ENCODE data around the gene AZGP1. TPM values are rescaled to one million over a fixed set of nuclear protein-coding genes. Genes with fewer than 3 reads are reported as not detected.

Gene AZGP1
- total and polyA plus RNA-seq, 2 of the 13 experiments (the other 11 are each of a cell fraction or from before 2014, with no cell fraction given) = 93.8 to 229 TPM

DNA sequence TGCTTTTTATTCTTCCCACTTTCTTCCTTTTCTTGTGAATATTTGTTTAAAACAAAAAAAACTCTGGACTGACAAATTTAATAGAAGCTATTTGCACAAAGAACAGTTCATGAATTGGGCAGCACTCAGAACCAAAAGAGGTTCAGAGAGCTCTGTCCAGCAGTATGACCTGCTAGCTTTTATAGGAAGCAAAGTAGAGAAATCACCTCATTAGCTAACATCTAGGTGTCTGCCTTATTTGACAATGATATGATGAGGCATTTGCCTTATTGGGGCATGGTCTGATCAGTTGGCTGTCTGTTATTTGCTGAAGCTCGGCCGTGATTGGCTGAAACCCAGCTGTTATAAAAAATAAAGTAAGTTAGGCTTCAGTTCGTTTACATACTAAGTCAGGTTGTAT lies 55.7 kb downstream of the AZGP1 start (continued):
- TF ChIP-seq, protein P1, sequence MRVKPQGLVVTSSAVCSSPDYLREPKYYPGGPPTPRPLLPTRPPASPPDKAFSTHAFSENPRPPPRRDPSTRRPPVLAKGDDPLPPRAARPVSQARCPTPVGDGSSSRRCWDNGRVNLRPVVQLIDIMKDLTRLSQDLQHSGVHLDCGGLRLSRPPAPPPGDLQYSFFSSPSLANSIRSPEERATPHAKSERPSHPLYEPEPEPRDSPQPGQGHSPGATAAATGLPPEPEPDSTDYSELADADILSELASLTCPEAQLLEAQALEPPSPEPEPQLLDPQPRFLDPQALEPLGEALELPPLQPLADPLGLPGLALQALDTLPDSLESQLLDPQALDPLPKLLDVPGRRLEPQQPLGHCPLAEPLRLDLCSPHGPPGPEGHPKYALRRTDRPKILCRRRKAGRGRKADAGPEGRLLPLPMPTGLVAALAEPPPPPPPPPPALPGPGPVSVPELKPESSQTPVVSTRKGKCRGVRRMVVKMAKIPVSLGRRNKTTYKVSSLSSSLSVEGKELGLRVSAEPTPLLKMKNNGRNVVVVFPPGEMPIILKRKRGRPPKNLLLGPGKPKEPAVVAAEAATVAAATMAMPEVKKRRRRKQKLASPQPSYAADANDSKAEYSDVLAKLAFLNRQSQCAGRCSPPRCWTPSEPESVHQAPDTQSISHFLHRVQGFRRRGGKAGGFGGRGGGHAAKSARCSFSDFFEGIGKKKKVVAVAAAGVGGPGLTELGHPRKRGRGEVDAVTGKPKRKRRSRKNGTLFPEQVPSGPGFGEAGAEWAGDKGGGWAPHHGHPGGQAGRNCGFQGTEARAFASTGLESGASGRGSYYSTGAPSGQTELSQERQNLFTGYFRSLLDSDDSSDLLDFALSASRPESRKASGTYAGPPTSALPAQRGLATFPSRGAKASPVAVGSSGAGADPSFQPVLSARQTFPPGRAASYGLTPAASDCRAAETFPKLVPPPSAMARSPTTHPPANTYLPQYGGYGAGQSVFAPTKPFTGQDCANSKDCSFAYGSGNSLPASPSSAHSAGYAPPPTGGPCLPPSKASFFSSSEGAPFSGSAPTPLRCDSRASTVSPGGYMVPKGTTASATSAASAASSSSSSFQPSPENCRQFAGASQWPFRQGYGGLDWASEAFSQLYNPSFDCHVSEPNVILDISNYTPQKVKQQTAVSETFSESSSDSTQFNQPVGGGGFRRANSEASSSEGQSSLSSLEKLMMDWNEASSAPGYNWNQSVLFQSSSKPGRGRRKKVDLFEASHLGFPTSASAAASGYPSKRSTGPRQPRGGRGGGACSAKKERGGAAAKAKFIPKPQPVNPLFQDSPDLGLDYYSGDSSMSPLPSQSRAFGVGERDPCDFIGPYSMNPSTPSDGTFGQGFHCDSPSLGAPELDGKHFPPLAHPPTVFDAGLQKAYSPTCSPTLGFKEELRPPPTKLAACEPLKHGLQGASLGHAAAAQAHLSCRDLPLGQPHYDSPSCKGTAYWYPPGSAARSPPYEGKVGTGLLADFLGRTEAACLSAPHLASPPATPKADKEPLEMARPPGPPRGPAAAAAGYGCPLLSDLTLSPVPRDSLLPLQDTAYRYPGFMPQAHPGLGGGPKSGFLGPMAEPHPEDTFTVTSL (CRISPR knock-in tag; IDR thresholded peaks at IDR 0.05; ENCODE audit: borderline replicate concordance) = 0 out of 2 replicates have a peak, but pooled peaks have one; percentile 18
- TF ChIP-seq SRF (IDR thresholded peaks at IDR 0.05; ENCODE audit: low read depth, low read length) (peak; percentile 75; the same call in 1 of the 2 replicates), ZNF549 (CRISPR knock-in tag; IDR thresholded peaks at IDR 0.05) (peak; percentile 97), PPARG (CRISPR knock-in tag; conservative IDR thresholded peaks at IDR 0.05) (no peak), SYNCRIP (IDR thresholded peaks at IDR 0.05; ENCODE audit: insufficient read depth, low read depth, low read length) (no peak), ZC3H4 (CRISPR knock-in tag; IDR thresholded peaks at IDR 0.05; ENCODE audit: borderline replicate concordance) (no peak)
- TF ChIP-seq, protein P2, sequence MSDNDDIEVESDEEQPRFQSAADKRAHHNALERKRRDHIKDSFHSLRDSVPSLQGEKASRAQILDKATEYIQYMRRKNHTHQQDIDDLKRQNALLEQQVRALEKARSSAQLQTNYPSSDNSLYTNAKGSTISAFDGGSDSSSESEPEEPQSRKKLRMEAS (IDR thresholded peaks at IDR 0.05) = no peak

DNA sequence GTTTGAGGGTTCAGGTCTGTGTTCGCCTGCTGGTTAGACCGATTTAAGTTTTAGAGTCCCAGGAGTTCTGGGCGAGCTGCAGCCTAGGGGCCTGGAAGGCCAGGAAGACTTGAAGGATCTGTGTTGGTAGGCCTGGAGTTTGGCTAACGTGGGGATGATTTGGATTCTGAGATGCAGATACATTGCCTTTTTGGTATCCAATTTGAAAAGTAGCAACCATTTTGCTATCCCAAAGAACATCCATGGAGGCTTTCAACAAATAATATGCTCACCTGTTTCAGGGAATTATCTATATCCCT lies 56.1 kb downstream of the AZGP1 start:
- intact Hi-C loops (cut with micrococcal nuclease; ENCODE audit: unreplicated experiment) (loop anchor here (10.0 kb wide), 1 partner anchor 285 kb away; no protein-coding TSS in a partner anchor), in situ Hi-C loops (cut with HindIII; ENCODE audit: extremely low pct_ligation_motif_present, low pct_unique_long_range_greater_than_20kb) (loop anchor here (10.0 kb wide), 1 partner anchor 135 kb away; no protein-coding TSS in a partner anchor)
- WGBS (ENCODE audit: low lambda C conversion rate) = 0% methylated on average over 1 of the region's 4 CpGs
- Histone ChIP-seq H3K27me3 (ENCODE audit: control insufficient read depth in 1 of 2, insufficient read depth in 2 of 2, low read length in 2 of 2) (no peaks in the 10 kb centered on the region; a peak in 1 of 5 replicates), H3K9me3 (ENCODE audit: low read length) (no peaks in the 10 kb centered on the region), H2AFZ (ENCODE audit: low read length) (peak overlapping the region; percentile 90), H3K36me3 (replicated peaks in 1 of 2; ENCODE audit: control insufficient read depth in 1 of 2, insufficient read depth in 2 of 2, low read length in 2 of 2) (peaks cover 6 to 20% of the 10 kb centered on the region in 2 experiments), H3K4me2 (ENCODE audit: low read depth, low read length) (peak overlapping the region; percentile 95), H3K4me1 (ENCODE audit: insufficient read depth, low read length) (peaks cover 35% of the 10 kb centered on the region), H3K27ac (ENCODE audit: extremely low read length, insufficient read depth, low read length) (peak overlapping the region; percentile 90), H3K4me3 (replicated peaks in 1 of 3; ENCODE audit: insufficient read depth in 1 of 3, low read depth in 2 of 3, low read length in 3 of 3) (peak overlapping the region; percentile 82 to 90 (median 86)), H3K9ac (ENCODE audit: insufficient read depth, low read depth, low read length) (peak overlapping the region; percentile 94), H4K20me1 (ENCODE audit: insufficient read depth, low read length) (no peaks in the 10 kb centered on the region), H3K79me2 (ENCODE audit: insufficient read depth, low read length) (peaks cover 33% of the 10 kb centered on the region)
- BruUV-seq (replicated peaks) = TSS peak; percentile 91
- ChIA-PET POLR2A (interaction anchor here (0.7 to 6.2 kb wide), 26 partner anchors 9 to 420 kb away, joined by 3 to 50 read pairs (median 5); partner anchors contain the start of genes AP4M1, AZGP1, FAM200A and GJC3), CTCF (ENCODE audit: low intra/inter-chr PET ratio, low total read pairs) (no interaction called here)
- no peak for FAIRE-seq
- ATAC-seq = no peak
- DNase-seq (ENCODE audit: low spot score) = no peak
- TF ChIP-seq, protein P3, sequence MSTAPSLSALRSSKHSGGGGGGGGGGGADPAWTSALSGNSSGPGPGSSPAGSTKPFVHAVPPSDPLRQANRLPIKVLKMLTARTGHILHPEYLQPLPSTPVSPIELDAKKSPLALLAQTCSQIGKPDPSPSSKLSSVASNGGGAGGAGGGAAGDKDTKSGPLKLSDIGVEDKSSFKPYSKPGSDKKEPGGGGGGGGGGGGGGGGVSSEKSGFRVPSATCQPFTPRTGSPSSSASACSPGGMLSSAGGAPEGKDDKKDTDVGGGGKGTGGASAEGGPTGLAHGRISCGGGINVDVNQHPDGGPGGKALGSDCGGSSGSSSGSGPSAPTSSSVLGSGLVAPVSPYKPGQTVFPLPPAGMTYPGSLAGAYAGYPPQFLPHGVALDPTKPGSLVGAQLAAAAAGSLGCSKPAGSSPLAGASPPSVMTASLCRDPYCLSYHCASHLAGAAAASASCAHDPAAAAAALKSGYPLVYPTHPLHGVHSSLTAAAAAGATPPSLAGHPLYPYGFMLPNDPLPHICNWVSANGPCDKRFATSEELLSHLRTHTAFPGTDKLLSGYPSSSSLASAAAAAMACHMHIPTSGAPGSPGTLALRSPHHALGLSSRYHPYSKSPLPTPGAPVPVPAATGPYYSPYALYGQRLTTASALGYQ (CRISPR knock-in tag; IDR thresholded peaks at IDR 0.05) = 0 out of 2 replicates have a peak, but pooled peaks have one; percentile 2
- TF ChIP-seq SALL1 (CRISPR knock-in tag; IDR thresholded peaks at IDR 0.05) = peak; percentile 6; the same call in 1 of the 2 replicates
- TF ChIP-seq ZNF326 (CRISPR knock-in tag; IDR thresholded peaks at IDR 0.05; ENCODE audit: borderline replicate concordance) = no peak
- TF ChIP-seq, protein P4, sequence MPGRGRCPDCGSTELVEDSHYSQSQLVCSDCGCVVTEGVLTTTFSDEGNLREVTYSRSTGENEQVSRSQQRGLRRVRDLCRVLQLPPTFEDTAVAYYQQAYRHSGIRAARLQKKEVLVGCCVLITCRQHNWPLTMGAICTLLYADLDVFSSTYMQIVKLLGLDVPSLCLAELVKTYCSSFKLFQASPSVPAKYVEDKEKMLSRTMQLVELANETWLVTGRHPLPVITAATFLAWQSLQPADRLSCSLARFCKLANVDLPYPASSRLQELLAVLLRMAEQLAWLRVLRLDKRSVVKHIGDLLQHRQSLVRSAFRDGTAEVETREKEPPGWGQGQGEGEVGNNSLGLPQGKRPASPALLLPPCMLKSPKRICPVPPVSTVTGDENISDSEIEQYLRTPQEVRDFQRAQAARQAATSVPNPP (CRISPR knock-in tag; IDR thresholded peaks at IDR 0.05) = peak; percentile 22; the same call in 1 of the 2 replicates
- no peak for TF ChIP-seq MTF1 (CRISPR knock-in tag; IDR thresholded peaks at IDR 0.05)
- TF ChIP-seq ZNF136 (CRISPR knock-in tag; IDR thresholded peaks at IDR 0.05; ENCODE audit: low read depth) = 0 out of 2 replicates have a peak, but pooled peaks have one; percentile 13
- no peak for TF ChIP-seq ZNF225 (CRISPR knock-in tag; IDR thresholded peaks at IDR 0.05)
- 0 out of 2 replicates have a peak, but pooled peaks have one; percentile 66 for TF ChIP-seq NCOA1 (CRISPR knock-in tag; IDR thresholded peaks at IDR 0.05)

Measured in HepG2 (cell line).